Measurements from ENCODE around the gene RALY. TPM values are rescaled to one million over a fixed set of nuclear protein-coding genes. Genes with fewer than 3 reads are reported as not detected.
A peak's percentile ranks its signal among the peaks of the same experiment; 100 is the strongest.

Gene RALY
- total and polyA plus RNA-seq, 10 of the 15 experiments (the other 5 are each of a cell fraction or from before 2014, with no cell fraction given): 1.2 to 246 (median 137) TPM

DNA sequence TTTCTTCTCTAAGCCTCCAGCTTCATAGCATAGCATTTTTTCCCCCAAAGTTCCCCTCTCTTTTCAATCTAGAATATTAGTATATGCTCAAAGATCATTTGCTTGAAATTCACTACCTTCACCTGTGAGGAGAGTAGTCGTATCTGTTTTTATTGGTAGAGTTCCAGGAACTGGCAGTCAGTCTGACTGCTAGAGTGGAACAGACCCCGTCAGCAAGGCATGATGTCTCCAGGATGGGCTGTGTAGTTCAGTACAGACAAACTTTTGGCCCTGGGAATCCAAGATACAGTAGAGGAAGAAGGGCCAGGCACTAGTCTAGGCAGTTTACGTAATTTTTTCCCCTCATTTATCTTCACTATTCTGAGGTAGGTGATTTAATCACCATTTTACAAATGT lies 29.1 kb downstream of the RALY start:
- intact Hi-C loops (cut with micrococcal nuclease; ENCODE audit: unreplicated experiment): loop anchor here (1.0 to 5.0 kb wide), 2 partner anchors 106 to 160 kb away; no protein-coding TSS in a partner anchor
- H3K79me2 ChIP-seq (ENCODE audit: control insufficient read depth, insufficient read depth, low read length): peaks cover 87% of the 10 kb centered on the region
- TF ChIP-seq ETV6 (conservative IDR thresholded peaks at IDR 0.05 in 1 of 2, IDR thresholded peaks at IDR 0.05 in 1 of 2; ENCODE audit: borderline replicate concordance in 1 of 2, low read depth in 1 of 2): no peak
- TF ChIP-seq, protein P1, sequence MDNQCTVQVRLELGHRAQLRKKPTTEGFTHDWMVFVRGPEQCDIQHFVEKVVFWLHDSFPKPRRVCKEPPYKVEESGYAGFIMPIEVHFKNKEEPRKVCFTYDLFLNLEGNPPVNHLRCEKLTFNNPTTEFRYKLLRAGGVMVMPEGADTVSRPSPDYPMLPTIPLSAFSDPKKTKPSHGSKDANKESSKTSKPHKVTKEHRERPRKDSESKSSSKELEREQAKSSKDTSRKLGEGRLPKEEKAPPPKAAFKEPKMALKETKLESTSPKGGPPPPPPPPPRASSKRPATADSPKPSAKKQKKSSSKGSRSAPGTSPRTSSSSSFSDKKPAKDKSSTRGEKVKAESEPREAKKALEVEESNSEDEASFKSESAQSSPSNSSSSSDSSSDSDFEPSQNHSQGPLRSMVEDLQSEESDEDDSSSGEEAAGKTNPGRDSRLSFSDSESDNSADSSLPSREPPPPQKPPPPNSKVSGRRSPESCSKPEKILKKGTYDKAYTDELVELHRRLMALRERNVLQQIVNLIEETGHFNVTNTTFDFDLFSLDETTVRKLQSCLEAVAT (IDR thresholded peaks at IDR 0.05): no peak
- TF ChIP-seq, protein P2, sequence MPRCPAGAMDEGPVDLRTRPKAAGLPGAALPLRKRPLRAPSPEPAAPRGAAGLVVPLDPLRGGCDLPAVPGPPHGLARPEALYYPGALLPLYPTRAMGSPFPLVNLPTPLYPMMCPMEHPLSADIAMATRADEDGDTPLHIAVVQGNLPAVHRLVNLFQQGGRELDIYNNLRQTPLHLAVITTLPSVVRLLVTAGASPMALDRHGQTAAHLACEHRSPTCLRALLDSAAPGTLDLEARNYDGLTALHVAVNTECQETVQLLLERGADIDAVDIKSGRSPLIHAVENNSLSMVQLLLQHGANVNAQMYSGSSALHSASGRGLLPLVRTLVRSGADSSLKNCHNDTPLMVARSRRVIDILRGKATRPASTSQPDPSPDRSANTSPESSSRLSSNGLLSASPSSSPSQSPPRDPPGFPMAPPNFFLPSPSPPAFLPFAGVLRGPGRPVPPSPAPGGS (IDR thresholded peaks at IDR 0.05; ENCODE audit: borderline replicate concordance, insufficient read depth, low read depth, low read length, poor library complexity, severe bottlenecking): no peak
- no peak for TF ChIP-seq CBX5 (IDR thresholded peaks at IDR 0.05; ENCODE audit: low read depth)
- TF ChIP-seq ZSCAN29 (IDR thresholded peaks at IDR 0.05): no peak
- RAD21 ChIA-PET (ENCODE audit: unreplicated experiment): interaction anchor here (0.6 to 2.1 kb wide), 12 partner anchors 15 to 231 kb away, joined by 3 to 12 read pairs (median 4); partner anchors contain the start of gene RALY
- in situ Hi-C loops (cut with MboI): no loop called here
- WGBS (ENCODE audit: insufficient coverage, insufficient replicate concordance, low lambda C conversion rate, missing lambda C conversion rate): 67% methylated on average over 3 of the region's 3 CpGs
- ATAC-seq: no peak
- no peaks in the 10 kb centered on the region for H3K27me3 ChIP-seq (replicated peaks in 1 of 2; ENCODE audit: control insufficient read depth in 2 of 2, insufficient read depth in 2 of 2, low read length in 1 of 2)
- peaks cover 9% of the 10 kb centered on the region for H4K20me1 ChIP-seq (ENCODE audit: control insufficient read depth, insufficient read depth)
- peak overlapping the region; percentile 50 for H3K4me2 ChIP-seq (ENCODE audit: control insufficient read depth, insufficient read depth)
- peaks cover 0 to 14% of the 10 kb centered on the region in 2 experiments; a peak in 3 of 4 replicates for H3K36me3 ChIP-seq (ENCODE audit: control insufficient read depth in 2 of 2, insufficient read depth in 2 of 2, low read length in 1 of 2)
- H3K27ac ChIP-seq (ENCODE audit: control insufficient read depth, insufficient read depth): peak overlapping the region; percentile 63
- no peak for FAIRE-seq
- H3K9ac ChIP-seq (ENCODE audit: control insufficient read depth, insufficient read depth, low read length): peak overlapping the region; percentile 16; the same call in 1 of the 2 replicates
- no TSS peak for BruUV-seq (replicated peaks)
- no peak overlapping the region for H2AFZ ChIP-seq (ENCODE audit: control insufficient read depth, low read depth, low read length)
- DNase-seq (ENCODE audit: low read depth, low spot score): no peak
- POLR2A ChIA-PET: interaction anchor here (1.1 kb wide), 1 partner anchor 90 kb away, joined by 3 read pairs; no protein-coding TSS in a partner anchor
- peaks cover 17% of the 10 kb centered on the region for H3K4me1 ChIP-seq (ENCODE audit: control insufficient read depth, insufficient read depth, low read length)
- no peaks in the 10 kb centered on the region for H3K9me3 ChIP-seq (replicated peaks; ENCODE audit: control insufficient read depth, insufficient read depth, low read length)
- CTCF ChIA-PET: interaction anchor here (1.0 to 4.0 kb wide), 17 partner anchors 9 to 244 kb away, joined by 3 to 38 read pairs (median 6); partner anchors contain the start of gene RALY
- SMC1A ChIA-PET (ENCODE audit: uncharacterized antibody, unreplicated experiment): interaction anchor here (1.1 to 2.0 kb wide), 7 partner anchors 12 to 230 kb away, joined by 3 to 8 read pairs (median 4); no protein-coding TSS in a partner anchor
- H3K4me3 ChIP-seq: no peak overlapping the region

All from GM12878 (cell line).